Prostate gland (tissue), 2 donors: Measurements from ENCODE around the gene PBXIP1. TPM values are rescaled to one million over a fixed set of nuclear protein-coding genes. Genes with fewer than 3 reads are reported as not detected.
"Not testable (repeated sequence)": the region's sequence is repeated elsewhere in the genome, so short reads cannot be mapped to it uniquely, and the experiment has no call there.

Experiments
- DNase-seq: peaks from one replicate; pipeline ENCODE4 v3.0.0-alpha.2; 2019; ENCODE audit warnings: low spot score
- H3K27ac ChIP-seq, 2 donors: fragments of 200-600 bp; sonication (generic); 2 replicates each; pipeline ENCODE4 v1.5.1; 2017 to 2019
- H3K27me3 ChIP-seq: fragments of 200-600 bp; sonication (generic); replicated peaks from 2 replicates; pipeline ENCODE4 v1.5.1; 2019; ENCODE audit not compliant: insufficient read depth
- H3K36me3 ChIP-seq, 2 donors: fragments of 200-600 bp; sonication (generic); 1 replicate in 1 of 2; 2 replicates in 1 of 2; pipeline versions ENCODE4 v1.5.1 to v1.8.1; 2017 to 2019
- H3K4me1 ChIP-seq: fragments of 200-600 bp; sonication (generic); replicated peaks from 2 replicates; pipeline ENCODE4 v1.5.1; 2019
- H3K4me3 ChIP-seq, 2 donors: fragments of 200-600 bp; sonication (generic); 2 replicates each; pipeline ENCODE4 v1.5.1; 2017 to 2019
- H3K9me3 ChIP-seq: fragments of 200-600 bp; sonication (generic); 2 replicates; pipeline ENCODE4 v1.5.1; 2017
- CTCF ChIP-seq, 4 experiments: fragments of 200-600 bp in 2 of 4; fragments of 450-650 bp in 2 of 4; sonication (generic) in 2 of 4; IDR thresholded peaks; 1 replicate in 3 of 4; 2 replicates in 1 of 4; pipeline ENCODE4 v1.5.1; 2016 to 2019; ENCODE audit warnings: antibody characterized with exemption in 4 of 4, mild to moderate bottlenecking in 2 of 4, moderate library complexity in 2 of 4
- POLR2A ChIP-seq: fragments of 450-650 bp; IDR thresholded peaks from one replicate; pipeline ENCODE4 v1.6.1; 2016; ENCODE audit warnings: antibody characterized with exemption, mild to moderate bottlenecking
- POLR2AphosphoS5 ChIP-seq: sonication (generic); formaldehyde crosslinking; IDR thresholded peaks from one replicate; pipeline ENCODE4 v1.6.1; 2017; ENCODE audit warnings: antibody characterized with exemption
- WGBS: methylation state at CpG from one replicate; pipeline ENCODE4 v1.1.5; 2018; 5-methylcytosine and 5-hydroxymethylcytosine counted together
- intact Hi-C: fragments of 100-400 bp; cut with DNase I; formaldehyde crosslinking; loops from one replicate; pipeline ENCODE4 v1.14.2; 2022
- total RNA-seq, 2 donors: library from RNA; depleted of rRNA; stranded (reverse); fragments of >200 nt; gene quantifications; one replicate each; pipeline ENCODE4 v1.1.0, GENCODE V29; 2016

The PBXIP1 gene
- total RNA-seq, 2 donors from 2014 or later = 113 to 140 TPM

GRCh38 chr1:154989195-154989860 is 33.4 kb upstream of the PBXIP1 start:
- 85% methylated on average over 3 of the region's 3 CpGs for WGBS
- TF ChIP-seq CTCF (IDR thresholded peaks at IDR 0.05) = no peak
- TF ChIP-seq POLR2AphosphoS5 = no peak
- TF ChIP-seq POLR2A = no peak
- no peak for DNase-seq
- Histone ChIP-seq H3K9me3 (no peaks in the 10 kb centered on the region), H3K27ac (no peak overlapping the region), H3K4me1 (no peaks in the 10 kb centered on the region), H3K36me3 (peaks cover 0 to 8% of the 10 kb centered on the region in 2 donors), H3K4me3 (no peak overlapping the region), H3K27me3 (no peaks in the 10 kb centered on the region)
- intact Hi-C loops = no loop called here

- intact Hi-C loops = no loop called here
- H3K9me3 ChIP-seq = no peaks in the 10 kb centered on the region
- H3K4me1 ChIP-seq = peaks cover 6% of the 10 kb centered on the region
- no peak overlapping the region for H3K27ac ChIP-seq
- no peak for DNase-seq
- no peaks in the 10 kb centered on the region for H3K27me3 ChIP-seq
- H3K36me3 ChIP-seq = peaks cover 0 to 8% of the 10 kb centered on the region in 2 donors
- TF ChIP-seq POLR2AphosphoS5 (no peak), POLR2A (no peak)
- H3K4me3 ChIP-seq = no peak overlapping the region
- WGBS = 87% methylated on average over 16 of the region's 17 CpGs
These were observed 32.4 kb upstream of the PBXIP1 start for GRCh38 chr1:154988058-154988954.

GRCh38 chr1:154987326-154987725 is 31.4 kb upstream of the PBXIP1 start:
- TF ChIP-seq CTCF (IDR thresholded peaks at IDR 0.05) = no peak
- TF ChIP-seq POLR2A = no peak
- TF ChIP-seq POLR2AphosphoS5 = no peak
- no peak for DNase-seq
- 74% methylated on average over 6 of the region's 6 CpGs for WGBS
- H3K4me3 ChIP-seq = no peak overlapping the region
- H3K9me3 ChIP-seq = no peaks in the 10 kb centered on the region
- intact Hi-C loops = no loop called here
- H3K27ac ChIP-seq = no peak overlapping the region
- no peaks in the 10 kb centered on the region for H3K27me3 ChIP-seq
- peaks cover 6% of the 10 kb centered on the region for H3K4me1 ChIP-seq
- H3K36me3 ChIP-seq = peaks cover 0 to 8% of the 10 kb centered on the region in 2 donors

- H3K4me1 ChIP-seq, H3K36me3 ChIP-seq, H3K27ac ChIP-seq, DNase-seq, H3K27me3 ChIP-seq, H3K9me3 ChIP-seq, intact Hi-C loops, H3K4me3 ChIP-seq: not testable (repeated sequence)
- WGBS = 93% methylated on average over 4 of the region's 4 CpGs
These were observed 30.8 kb upstream of the PBXIP1 start for GRCh38 chr1:154986736-154987135.

- intact Hi-C loops = no loop called here
- no peak for DNase-seq
- WGBS = 9% methylated on average over 17 of the region's 17 CpGs
- H3K36me3 ChIP-seq = peaks cover 0 to 8% of the 10 kb centered on the region in 2 donors
- no peak for TF ChIP-seq POLR2A
- no peak for TF ChIP-seq CTCF (IDR thresholded peaks at IDR 0.05)
- no peak for TF ChIP-seq POLR2AphosphoS5
- no peaks in the 10 kb centered on the region for H3K9me3 ChIP-seq
- H3K4me3 ChIP-seq = peak overlapping the region; percentile 47 to 54
- peak overlapping the region; percentile 47 to 72 for H3K27ac ChIP-seq
- no peaks in the 10 kb centered on the region for H3K27me3 ChIP-seq
- H3K4me1 ChIP-seq = peaks cover 6% of the 10 kb centered on the region
These were observed 28.0 kb upstream of the PBXIP1 start for GRCh38 chr1:154983776-154984466.
